ENCODE measurements around the gene HADHA.
"Not testable (repeated sequence)": the region's sequence is repeated elsewhere in the genome, so short reads cannot be mapped to it uniquely, and the experiment has no call there.

The HADHA gene

DNA sequence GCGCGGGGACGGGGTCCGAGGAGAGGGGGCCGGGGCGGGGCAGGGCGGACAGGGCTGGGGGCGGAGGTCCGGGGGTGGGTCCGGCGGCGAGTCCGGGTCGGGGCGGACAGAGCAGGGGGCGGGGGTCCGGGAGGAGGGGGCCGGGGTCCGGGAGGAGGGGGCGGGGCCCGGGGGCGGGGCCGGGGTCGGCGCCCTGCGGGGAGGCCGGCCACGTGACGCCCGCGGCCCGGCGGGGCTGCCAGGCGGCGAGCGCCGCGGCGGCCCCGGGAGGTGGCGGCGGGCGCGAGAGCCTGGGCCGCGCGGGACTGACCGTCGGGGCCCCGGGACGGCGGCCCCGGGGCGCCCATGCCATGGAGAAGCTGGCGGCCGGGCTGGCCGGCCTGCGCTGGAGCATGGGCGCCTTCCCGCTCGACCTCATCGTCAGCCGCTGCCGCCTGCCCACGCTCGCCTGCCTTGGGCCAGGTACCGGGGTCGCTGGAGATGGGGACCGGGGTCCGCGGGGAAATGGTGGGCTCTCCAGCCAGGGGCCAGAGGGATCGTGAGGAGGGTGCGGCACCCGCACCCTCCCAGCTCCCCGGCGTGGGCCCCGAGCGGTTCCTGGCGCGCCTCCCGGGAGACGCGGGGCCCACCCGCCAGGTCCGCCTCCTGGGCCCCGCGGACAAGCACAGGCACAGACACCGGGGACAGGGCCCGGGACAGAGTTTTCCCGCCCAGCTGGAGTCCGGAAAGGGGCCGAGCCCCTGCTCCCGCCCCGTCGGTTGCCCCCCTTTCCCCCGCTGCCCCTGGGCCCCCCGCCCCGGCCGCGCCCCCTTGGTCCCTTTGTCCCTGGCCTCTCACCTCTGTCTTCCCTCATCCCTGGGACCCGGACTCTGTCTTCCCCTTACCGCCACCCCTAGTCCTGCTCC lies 71.3 kb downstream of the HADHA start, which contains the start of gene GAREM2:
TSS of gene GAREM2 (plus strand) at position 218 of the 905 bp plus-strand sequence. CDS start at position 351, 133 bp downstream.
- DNase-seq: no peak

DNA sequence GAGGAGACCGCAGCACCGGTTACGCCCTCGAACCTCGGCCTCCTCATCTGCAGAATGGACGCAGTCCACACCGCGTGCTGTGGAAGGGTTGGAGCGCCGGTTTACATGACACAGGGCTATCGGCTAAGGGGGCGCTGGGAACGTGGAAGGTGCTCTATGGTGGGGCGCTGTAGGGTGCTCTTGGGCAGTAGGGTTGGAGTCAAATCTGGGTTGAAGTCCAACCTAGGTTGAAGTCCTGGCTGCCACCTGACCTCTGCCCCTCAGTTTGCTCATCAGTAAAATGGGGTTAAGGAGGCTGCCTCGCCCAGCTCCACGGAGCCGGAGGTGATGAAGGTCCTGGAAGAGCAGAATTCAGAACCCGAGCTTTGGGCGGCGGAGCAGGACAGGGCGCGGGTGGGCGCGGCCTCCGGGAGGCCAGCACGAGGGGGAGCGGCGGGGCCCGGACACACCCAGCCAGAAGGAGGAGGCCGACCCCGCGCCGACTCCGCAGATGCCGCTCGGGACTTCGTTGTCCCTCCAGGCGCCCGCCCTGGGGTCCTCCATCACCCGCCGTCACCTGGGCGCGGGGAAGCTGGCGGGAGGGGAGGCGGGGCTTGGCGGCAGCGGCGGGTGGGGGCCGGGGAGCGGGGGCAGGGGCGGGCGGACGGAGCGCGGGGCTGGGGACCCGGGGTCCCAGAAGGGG lies 72.1 kb downstream of the HADHA start:
- DNase-seq: no peak

DNA sequence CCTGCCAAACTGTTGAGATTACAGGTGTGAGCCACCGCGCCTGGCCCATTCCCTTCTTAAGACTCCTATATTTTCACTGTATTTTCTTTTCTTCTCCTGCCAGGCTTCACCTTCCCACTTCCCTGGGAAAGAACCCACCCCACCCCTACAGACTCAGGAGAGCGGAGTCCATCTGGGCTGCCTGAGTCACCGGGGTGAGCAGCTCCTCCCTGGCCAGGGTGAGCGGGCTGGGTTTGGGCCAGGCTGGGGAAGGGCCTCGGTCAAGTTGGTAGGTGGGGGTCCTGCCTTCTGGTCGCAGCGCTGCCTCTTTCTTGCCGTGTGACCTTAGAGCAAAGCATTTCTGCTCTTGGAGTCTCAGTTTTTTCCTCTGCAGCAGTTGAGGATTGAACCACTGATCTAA lies 73.6 kb downstream of the HADHA start:
- no peak for DNase-seq

DNA sequence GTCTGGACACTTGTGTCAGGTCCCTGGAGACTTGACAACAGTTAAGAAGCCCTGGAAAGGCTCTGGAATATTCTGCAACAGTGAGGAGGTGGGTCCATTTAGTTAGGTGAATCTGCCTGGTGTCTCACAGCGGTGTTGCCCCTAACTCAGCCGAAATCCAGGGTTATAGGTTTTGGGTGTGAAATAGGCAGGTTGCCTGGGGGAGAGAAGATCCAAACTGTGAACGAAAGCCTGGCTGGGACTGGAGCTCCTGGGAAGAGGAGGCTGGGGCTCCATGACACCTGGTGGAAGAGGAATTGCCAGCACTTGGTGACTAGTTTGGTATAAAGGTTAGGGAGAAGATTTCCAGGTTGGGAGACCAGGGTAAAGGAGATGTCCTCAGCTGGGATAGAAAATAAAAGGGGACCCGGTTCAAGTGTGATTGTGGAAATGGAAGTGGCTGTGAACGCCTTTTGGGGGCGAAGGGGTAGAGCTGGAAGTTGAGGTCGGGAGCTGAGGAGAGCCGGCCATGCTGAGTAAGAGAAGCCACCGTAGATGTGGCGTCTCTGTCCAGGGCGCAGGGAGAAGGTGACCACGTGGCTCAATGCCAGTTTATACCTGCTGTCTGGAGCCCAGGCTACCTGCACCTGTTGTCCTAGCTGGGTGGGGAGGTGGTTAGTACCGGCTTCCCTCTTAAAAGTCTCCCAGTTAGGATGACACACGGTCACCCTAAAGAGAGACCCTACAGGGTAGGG lies 74.6 kb downstream of the HADHA start:
- DNase-seq: no peak

DNA sequence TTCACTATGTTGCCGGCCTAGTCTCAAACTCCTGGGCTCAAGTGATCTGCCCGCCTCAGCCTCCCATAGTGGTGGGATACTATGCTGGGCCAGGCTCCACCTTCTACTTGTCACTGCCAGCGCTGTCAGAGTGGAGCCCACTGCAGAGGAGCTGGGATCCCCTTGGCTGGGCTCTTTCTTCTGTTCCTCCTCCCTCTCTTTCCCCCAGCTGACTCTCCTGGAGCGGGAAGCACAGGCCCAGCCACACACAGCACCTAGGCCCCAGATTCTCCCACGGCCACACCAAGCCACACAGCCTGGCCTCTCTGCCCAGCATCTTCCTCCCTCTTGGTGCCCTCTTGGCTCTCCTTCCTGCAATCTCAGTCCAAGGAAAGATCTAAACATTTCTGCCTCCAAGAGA lies 75.2 kb downstream of the HADHA start:
- DNase-seq: no peak

DNA sequence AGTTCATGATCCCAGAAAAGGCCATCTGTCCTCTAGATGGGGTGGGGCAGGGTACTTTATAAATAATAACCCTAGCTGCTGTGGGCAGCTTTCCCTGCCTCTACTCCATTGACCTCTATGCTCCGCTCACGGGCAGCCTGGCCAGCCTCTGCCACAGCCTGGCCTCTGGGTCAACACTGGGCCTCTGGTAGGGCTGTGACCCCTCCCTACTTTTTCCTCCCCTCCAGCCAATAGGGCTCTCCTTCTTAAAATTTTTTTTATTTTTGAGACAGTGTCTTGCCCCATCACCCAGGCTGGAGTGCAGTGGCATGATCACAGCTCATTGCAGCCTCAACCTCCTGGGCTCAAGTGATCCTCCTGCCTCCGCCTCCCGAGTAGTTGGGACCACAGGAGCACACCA lies 75.6 kb downstream of the HADHA start:
- DNase-seq: no peak

DNA sequence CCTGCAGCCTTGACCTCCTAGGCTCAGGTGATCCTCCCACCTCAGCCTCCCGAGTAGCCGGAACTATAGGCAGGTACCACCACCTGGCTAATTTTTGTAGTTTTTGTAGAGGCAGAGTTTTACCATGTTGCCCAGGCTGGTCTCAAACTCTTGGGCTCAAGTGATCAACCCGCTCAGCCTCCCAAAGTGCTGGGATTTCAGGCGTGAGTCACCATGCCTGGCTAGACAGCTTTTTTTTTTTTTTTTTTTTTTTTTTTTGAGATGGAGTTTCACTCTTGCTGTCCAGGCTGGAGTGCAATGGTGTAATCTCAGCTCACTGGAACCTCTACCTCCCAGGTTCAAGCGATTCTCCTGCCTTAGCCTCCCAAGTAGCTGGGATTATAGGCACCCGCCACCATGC lies 77.9 kb downstream of the HADHA start:
- not testable (repeated sequence) for DNase-seq

DNA sequence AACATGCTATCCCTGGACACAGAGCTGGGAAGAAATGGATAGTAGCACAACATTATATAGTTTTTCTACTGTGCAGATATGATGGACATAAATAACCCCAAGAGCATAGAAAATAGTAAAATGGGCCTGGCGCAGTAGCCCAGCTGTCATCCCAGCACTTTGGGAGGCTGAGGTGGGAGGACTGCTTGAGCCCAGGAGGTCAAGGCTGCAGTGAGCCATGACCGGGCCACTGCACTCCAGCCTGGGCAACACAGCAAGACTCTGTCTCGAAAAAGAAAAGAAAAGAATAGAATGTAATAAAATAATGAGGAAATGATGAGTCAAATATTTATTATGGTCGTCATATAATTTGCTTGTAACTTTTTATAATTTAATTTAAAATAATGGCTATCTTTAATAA lies 79.0 kb downstream of the HADHA start:
- DNase-seq: no peak

DNA sequence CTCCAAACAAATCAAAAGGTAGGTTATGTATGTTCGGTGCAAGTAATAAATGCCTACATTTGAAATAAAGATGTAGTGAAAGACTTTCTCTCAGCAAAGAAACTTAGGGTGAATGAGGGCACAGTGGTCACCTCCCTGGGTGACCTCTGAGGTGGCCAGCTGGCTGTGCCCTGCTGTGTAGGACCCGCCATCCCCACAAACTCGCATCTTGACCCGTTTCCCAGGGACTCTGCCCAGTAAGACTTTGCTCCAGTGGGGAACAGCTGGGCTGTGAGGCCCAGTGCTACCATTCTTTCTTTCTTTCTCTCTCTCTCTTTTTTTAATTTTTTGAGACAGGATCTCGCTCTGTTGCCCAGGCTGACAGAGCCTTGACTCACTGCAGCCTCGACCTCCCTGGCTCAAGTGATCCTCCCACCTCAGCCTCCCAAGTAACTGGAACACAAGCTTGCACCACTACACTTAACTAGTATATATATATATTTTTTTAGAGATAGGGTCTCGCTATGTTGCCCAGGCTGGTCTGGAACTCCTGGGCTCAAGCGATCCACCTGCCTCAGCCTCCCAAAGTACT lies 79.7 kb downstream of the HADHA start:
- DNase-seq: no peak

DNA sequence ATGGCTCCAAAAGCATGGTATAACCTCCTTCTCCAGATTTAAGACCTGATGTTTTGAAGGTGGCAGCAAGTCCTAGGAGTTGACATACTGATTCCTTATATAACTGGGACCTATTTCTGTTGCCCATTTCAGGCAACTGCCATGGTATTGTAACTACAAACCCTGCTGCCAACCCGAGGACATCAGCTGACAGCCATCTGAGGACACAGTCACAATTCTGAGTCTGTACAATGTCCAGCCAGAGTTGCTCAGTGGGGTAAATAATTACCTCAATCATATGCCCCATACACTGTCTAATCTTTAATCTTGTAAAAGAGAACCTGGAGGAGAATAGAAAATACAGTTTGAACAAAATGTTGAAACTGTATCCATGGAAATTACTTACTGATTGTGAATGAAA lies 80.2 kb downstream of the HADHA start:
- no peak for DNase-seq

DNA sequence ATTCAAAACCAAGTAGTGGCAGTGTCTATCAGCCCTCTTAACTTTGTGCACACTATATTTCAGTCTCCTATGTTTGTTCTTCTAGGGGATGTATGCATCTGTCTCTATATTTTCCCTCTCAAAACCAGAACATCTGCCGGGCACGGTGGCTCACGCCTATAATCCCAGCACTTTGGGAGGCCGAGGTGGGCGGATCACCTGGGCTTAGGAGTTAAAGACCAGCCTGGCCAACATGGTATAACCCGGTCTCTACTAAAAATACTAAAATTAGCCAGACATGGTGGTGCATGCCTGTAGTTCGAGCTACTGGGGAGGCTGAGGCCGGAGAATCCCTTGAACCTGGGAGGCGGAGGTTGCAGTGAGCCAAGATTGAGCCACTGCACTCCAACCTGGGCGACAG lies 81.5 kb downstream of the HADHA start:
- no peak for DNase-seq

DNA sequence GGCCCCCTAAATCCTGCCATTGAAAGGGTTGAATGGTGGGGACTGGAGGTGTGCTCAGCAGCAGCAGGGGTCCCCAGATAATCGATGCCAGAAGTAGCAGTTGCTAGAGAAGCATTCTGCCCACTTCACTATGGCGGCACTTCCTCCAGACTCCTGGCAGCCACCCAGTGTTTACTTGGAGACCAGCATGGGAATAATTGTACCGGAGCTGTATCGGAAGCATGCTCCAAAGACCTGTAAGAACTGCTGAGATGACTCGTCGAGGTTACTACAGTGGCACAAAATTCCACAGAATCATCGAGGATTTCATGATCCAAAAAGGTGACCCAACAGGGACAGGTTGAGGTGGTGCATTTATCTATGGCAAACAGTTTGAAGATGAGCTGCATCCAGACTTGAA lies 82.5 kb downstream of the HADHA start:
- no peak for DNase-seq

DNA sequence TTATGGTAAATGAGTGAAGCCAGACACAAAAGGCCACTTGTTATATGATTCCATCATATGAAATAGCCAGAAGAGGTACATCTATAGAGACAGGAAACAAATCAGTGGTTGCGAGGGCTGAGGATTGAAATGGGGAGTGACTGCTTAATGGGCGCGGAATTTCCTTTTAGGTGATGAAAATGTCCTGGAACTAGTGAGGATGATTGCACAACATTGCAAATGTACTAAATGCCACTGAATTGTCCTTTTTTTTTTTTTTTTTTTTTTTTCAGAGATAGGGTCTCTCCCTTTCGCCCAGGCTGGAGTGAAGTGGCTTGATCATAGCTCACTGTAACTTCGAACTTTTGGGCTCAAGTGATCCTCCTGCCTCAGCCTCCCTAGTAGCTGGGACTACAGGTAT lies 86.9 kb downstream of the HADHA start:
- DNase-seq: no peak

DNA sequence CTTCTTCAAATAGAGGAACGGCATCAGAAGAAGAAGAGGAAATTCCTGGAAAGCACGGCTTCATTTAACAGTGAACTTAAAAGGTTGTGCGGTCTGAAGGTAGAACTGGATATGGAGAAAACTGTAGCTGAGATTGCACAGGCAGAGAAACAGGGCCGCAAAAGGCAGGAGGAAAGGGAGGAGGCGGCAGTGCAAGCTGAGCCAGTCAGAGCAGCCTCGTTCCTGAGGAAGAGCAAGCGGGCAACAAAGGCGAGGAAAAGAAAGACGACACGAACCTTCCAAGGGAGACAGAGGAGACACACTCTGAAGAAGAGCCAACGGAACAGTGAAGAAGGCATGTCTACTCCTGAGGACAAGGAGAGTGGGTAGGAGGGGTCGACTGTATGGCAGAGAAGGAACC lies 94.2 kb downstream of the HADHA start:
- DNase-seq: no peak

DNA sequence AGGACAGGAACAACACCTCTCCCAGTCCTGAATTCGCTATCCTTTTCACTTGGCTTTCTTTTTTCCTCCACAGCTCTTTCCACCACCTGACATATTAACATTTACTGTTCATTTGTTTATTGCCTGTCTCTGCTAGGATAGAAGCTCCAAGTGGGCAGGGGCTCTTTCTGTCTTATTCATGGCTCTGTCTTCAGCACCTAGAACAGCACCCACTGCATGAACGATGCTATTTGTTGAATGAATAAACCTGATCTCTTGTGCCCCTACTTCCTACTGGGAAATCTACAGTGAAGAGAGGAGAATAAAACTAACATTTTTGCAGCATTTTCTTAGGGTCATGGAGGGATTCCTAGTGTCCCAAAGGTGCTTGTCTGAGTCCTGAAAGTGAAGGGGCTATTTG lies 95.9 kb downstream of the HADHA start:
- DNase-seq: no peak

DNA sequence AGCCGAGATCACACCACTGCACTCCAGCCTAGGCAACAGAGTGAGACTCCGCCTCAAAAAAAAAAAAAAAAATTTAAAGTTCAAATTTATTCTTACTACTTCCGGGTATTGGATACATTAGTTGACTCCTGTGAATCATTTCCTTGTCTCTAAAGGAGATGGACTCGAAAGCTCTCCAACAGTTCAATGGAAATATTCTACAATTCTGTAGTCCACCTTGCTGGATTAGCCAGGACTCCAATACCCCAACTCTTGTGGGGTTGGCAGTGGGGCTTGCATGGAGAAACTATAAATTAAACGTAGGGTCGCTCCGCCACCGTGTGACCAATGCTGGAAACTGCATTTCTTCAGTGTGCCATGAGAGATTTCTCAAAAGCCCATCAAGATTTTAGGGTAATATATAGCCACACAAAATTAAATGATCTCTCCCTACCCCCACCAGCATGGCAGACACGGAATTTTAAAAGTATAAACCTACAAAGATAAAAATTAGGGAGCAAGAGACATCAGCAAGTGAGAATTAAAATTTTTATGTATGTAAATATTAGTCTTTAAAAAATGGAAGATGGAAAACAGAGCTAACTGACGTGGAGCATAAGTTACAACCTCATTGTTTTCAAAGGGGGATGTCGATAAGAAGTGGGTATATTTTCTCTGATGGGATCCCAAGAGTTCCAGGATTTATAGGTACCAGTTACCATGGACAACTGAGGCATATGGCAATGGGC lies 99.3 kb downstream of the HADHA start:
- peak; percentile 54 to 57 for DNase-seq

DNA sequence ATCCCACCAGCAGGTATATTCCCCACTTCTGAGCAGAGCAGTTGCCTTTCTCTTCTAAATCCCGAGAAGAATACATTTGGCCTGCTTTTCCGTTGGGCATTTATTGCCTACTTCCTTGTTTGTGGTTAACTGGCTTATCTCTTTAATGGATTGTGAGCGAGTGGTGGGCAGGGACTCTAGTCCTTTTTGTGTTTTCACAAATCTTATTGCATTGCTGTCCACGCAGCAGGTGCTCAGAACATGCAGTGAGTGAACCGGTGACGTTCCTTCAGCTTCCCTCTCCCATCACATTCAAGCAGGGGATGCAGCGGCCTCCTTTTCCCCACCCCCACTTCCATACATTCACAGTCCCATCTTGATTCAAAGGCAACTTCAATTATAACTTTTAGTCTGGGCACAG lies 100.4 kb downstream of the HADHA start:
- DNase-seq: no peak

DNA sequence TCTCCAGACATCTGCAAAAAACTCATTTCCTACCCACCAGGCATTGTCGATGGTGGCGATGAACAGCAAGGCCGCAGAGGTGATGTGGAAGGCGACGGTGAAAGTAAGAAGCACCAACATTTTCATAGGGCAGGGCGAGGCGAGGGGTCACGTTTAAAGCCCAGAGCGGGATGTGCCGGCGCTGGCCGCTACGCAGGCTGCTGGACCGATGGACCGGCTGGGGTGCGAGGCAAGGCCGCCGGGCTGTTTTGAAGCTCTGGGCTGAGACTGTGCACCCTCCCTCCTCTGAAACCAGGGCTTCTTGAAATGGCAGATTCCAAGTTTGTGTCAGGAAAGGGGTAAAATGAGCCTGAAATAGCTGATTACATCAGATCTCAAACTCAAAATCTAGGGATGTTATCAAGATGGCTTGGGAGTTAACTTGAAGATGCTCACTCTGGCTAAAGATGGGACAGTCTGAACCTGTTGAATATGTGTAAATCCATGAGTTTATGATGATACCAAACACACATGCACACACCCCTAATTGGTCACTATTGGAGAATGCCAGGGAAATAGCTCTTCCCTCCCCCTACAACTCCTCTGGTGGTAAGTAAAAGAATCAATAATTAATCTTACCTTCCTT lies 103.2 kb downstream of the HADHA start:
- DNase-seq: no peak
